Hepatocyte (in vitro differentiated cells): ENCODE data around the gene MMP26. TPM values are rescaled to one million over a fixed set of nuclear protein-coding genes. Genes with fewer than 3 reads are reported as not detected.
A peak's percentile ranks its signal among the peaks of the same experiment; 100 is the strongest.

ENCODE experiments used
- DNase-seq: peaks from one replicate; pipeline ENCODE4 v3.0.0-alpha.2; 2016; ENCODE audit warnings: low spot score
- H2AFZ ChIP-seq: fragments of 200-600 bp; sonication (generic); 2 replicates; pipeline ENCODE4 v1.6.0; 2016; ENCODE audit warnings: antibody characterized with exemption, mild to moderate bottlenecking
- H3K27ac ChIP-seq: fragments of 200-600 bp; sonication (generic); 2 replicates; pipeline ENCODE4 v1.5.1; 2016; ENCODE audit warnings: mild to moderate bottlenecking
- H3K27me3 ChIP-seq: fragments of 200-600 bp; sonication (generic); 2 replicates; pipeline ENCODE4 v1.6.1; 2016
- H3K36me3 ChIP-seq: fragments of 200-600 bp; sonication (generic); replicated peaks from 2 replicates; pipeline ENCODE4 v1.5.1; 2016; ENCODE audit warnings: low read depth; ENCODE audit not compliant: insufficient read depth
- H3K4me1 ChIP-seq: fragments of 200-600 bp; sonication (generic); 2 replicates; pipeline ENCODE4 v1.5.1; 2016; ENCODE audit warnings: mild to moderate bottlenecking, moderate library complexity; ENCODE audit not compliant: insufficient read depth
- H3K4me2 ChIP-seq: fragments of 200-600 bp; sonication (generic); 2 replicates; pipeline ENCODE4 v1.6.0; 2016
- H3K4me3 ChIP-seq: fragments of 200-600 bp; sonication (generic); 2 replicates; pipeline ENCODE4 v1.5.1; 2016; ENCODE audit warnings: mild to moderate bottlenecking
- H3K79me2 ChIP-seq: fragments of 200-600 bp; sonication (generic); 2 replicates; pipeline ENCODE4 v1.6.0; 2017; ENCODE audit warnings: mild to moderate bottlenecking
- H3K9me2 ChIP-seq: fragments of 200-600 bp; sonication (generic); replicated peaks from 2 replicates; pipeline ENCODE4 v1.6.0; 2017; ENCODE audit warnings: mild to moderate bottlenecking; ENCODE audit not compliant: insufficient read depth
- H3K9me3 ChIP-seq: fragments of 200-600 bp; sonication (generic); 2 replicates; pipeline ENCODE4 v1.5.1; 2016; ENCODE audit warnings: low read depth, mild to moderate bottlenecking
- H4K20me1 ChIP-seq: fragments of 200-600 bp; sonication (generic); 2 replicates; pipeline ENCODE4 v1.6.0; 2016; ENCODE audit warnings: mild to moderate bottlenecking; ENCODE audit not compliant: insufficient read depth, poor library complexity, severe bottlenecking
- CTCF ChIP-seq: fragments of 200-600 bp; sonication (generic); IDR thresholded peaks from 2 replicates; pipeline ENCODE4 v1.5.1; 2016; ENCODE audit warnings: antibody characterized with exemption, mild to moderate bottlenecking; ENCODE audit not compliant: poor library complexity
- EZH2 ChIP-seq: fragments of 200-600 bp; sonication (generic); IDR thresholded peaks from 2 replicates; pipeline ENCODE4 v1.6.1; 2016; ENCODE audit warnings: antibody characterized with exemption, mild to moderate bottlenecking, borderline replicate concordance
- EZH2phosphoT487 ChIP-seq: fragments of 200-600 bp; sonication (generic); IDR thresholded peaks from one replicate; pipeline ENCODE4 v1.6.1; 2018; ENCODE audit warnings: antibody characterized with exemption, mild to moderate bottlenecking, low read depth, moderate library complexity; ENCODE audit not compliant: unreplicated experiment, severe bottlenecking
- WGBS: methylation state at CpG from one replicate; pipeline ENCODE4 v1.1.6; 2016; ENCODE audit warnings: low lambda C conversion rate; ENCODE audit errors: missing lambda C conversion rate; 5-methylcytosine and 5-hydroxymethylcytosine counted together
- polyA plus RNA-seq: library from polyadenylated mRNA; unstranded; fragments of >200 nt; fragmentation: Nextera tagmentation; extraction: Ambion mirVana; gene quantifications from 2 replicates; pipeline ENCODE4 v1.2.1, GENCODE V29; 2016
- total RNA-seq: library from RNA; depleted of rRNA; stranded (reverse); fragments of >200 nt; gene quantifications from 2 replicates; pipeline ENCODE4 v1.2.3, GENCODE V29; 2014

The MMP26 gene
- total and polyA plus RNA-seq, 2 experiments from 2014 or later = not detected

GRCh38 chr11:4697585-4697984, 7.0 kb upstream of the MMP26 start, which contains the start of gene OR51E2:
Gene OR51E2 (minus strand): TSS chr11:4697853. CDS start chr11:4682711, 15,142 bp downstream.
- H3K4me1 ChIP-seq = no peaks in the 10 kb centered on the region
- no peak within 1 kb of the TSS for H2AFZ ChIP-seq
- no peaks in the 10 kb centered on the region for H4K20me1 ChIP-seq
- no peaks in the 10 kb centered on the region for H3K36me3 ChIP-seq
- no peaks in the 10 kb centered on the region for H3K79me2 ChIP-seq
- no peak within 1 kb of the TSS for H3K27ac ChIP-seq
- TF ChIP-seq CTCF = peak; percentile 16
- TF ChIP-seq EZH2 = no peak
- H3K9me2 ChIP-seq = no peaks in the 10 kb centered on the region
- H3K9me3 ChIP-seq = no peaks in the 10 kb centered on the region
- no peak within 1 kb of the TSS for H3K4me2 ChIP-seq
- peak; percentile 49 for DNase-seq
- no peak within 1 kb of the TSS for H3K4me3 ChIP-seq
- H3K27me3 ChIP-seq = no peaks in the 10 kb centered on the region
- 57% methylated on average over 3 of the region's 3 CpGs for WGBS

- TF ChIP-seq CTCF = no peak
- TF ChIP-seq EZH2 = no peak
- no peak for TF ChIP-seq EZH2phosphoT487
- no peak overlapping the region for H3K4me2 ChIP-seq
- no peaks in the 10 kb centered on the region for H3K27me3 ChIP-seq
- no peaks in the 10 kb centered on the region for H3K79me2 ChIP-seq
- H3K4me1 ChIP-seq = no peaks in the 10 kb centered on the region
- no peak overlapping the region for H3K4me3 ChIP-seq
- no peaks in the 10 kb centered on the region for H3K9me2 ChIP-seq
- no peaks in the 10 kb centered on the region for H4K20me1 ChIP-seq
- DNase-seq = no peak
- no peaks in the 10 kb centered on the region for H3K9me3 ChIP-seq
- H2AFZ ChIP-seq = no peak overlapping the region
- no peaks in the 10 kb centered on the region for H3K36me3 ChIP-seq
- WGBS = 93% methylated on average over 3 of the region's 3 CpGs
- no peak overlapping the region for H3K27ac ChIP-seq
Observed at GRCh38 chr11:4699697-4700435, 4.7 kb upstream of the MMP26 start.

GRCh38 chr11:4700436-4700820, 4.2 kb upstream of the MMP26 start:
- no peak for DNase-seq
- TF ChIP-seq EZH2phosphoT487 (no peak), EZH2 (no peak), CTCF (no peak)
- Histone ChIP-seq H3K27ac (no peak overlapping the region), H2AFZ (no peak overlapping the region), H3K4me2 (no peak overlapping the region), H3K4me3 (no peak overlapping the region), H3K27me3 (no peaks in the 10 kb centered on the region), H4K20me1 (no peaks in the 10 kb centered on the region), H3K36me3 (no peaks in the 10 kb centered on the region), H3K9me2 (no peaks in the 10 kb centered on the region), H3K4me1 (no peaks in the 10 kb centered on the region), H3K9me3 (no peaks in the 10 kb centered on the region), H3K79me2 (no peaks in the 10 kb centered on the region)
- WGBS = 74% methylated on average over 1 of the region's 1 CpG
